ENCODE measurements around the gene OR2Z1. TPM values are rescaled to one million over a fixed set of nuclear protein-coding genes. Genes with fewer than 3 reads are reported as not detected.
"Not testable (repeated sequence)": the region's sequence is repeated elsewhere in the genome, so short reads cannot be mapped to it uniquely, and the experiment has no call there.

Gene OR2Z1
- polyA plus RNA-seq, 1 experiment: not detected

GRCh38 chr19:8703223-8703622, 18.2 kb upstream of the OR2Z1 start:
- ChIA-PET POLR2A (no interaction called here), CTCF (no interaction called here)
- no peak for TF ChIP-seq CTCF (IDR thresholded peaks at IDR 0.05; ENCODE audit: insufficient read depth, low read depth, low read length)
- H3K27me3 ChIP-seq (ENCODE audit: control insufficient read depth, insufficient read depth, low read length): no peaks in the 10 kb centered on the region
- DNase-seq (ENCODE audit: low read depth): no peak
- no peak overlapping the region for H3K4me3 ChIP-seq (ENCODE audit: low read depth, low read length)
- no peaks in the 10 kb centered on the region for H3K36me3 ChIP-seq (ENCODE audit: control insufficient read depth, insufficient read depth, low read length)

GRCh38 chr19:8705304-8705703, 16.1 kb upstream of the OR2Z1 start:
- H3K27me3 ChIP-seq (ENCODE audit: control insufficient read depth, insufficient read depth, low read length); CTCF ChIA-PET; H3K4me3 ChIP-seq (ENCODE audit: low read depth, low read length); POLR2A ChIA-PET; H3K36me3 ChIP-seq (ENCODE audit: control insufficient read depth, insufficient read depth, low read length); DNase-seq (ENCODE audit: low read depth): not testable (repeated sequence)

GRCh38 chr19:8705742-8706141, 15.7 kb upstream of the OR2Z1 start:
- POLR2A ChIA-PET: no interaction called here
- Histone ChIP-seq H3K36me3 (ENCODE audit: control insufficient read depth, insufficient read depth, low read length) (no peaks in the 10 kb centered on the region), H3K4me3 (ENCODE audit: low read depth, low read length) (no peak overlapping the region), H3K27me3 (ENCODE audit: control insufficient read depth, insufficient read depth, low read length) (no peaks in the 10 kb centered on the region)
- CTCF ChIA-PET: no interaction called here
- no peak for DNase-seq (ENCODE audit: low read depth)
- no peak for TF ChIP-seq CTCF (IDR thresholded peaks at IDR 0.05; ENCODE audit: insufficient read depth, low read depth, low read length)

- DNase-seq (ENCODE audit: low read depth); H3K36me3 ChIP-seq (ENCODE audit: control insufficient read depth, insufficient read depth, low read length); H3K4me3 ChIP-seq (ENCODE audit: low read depth, low read length); POLR2A ChIA-PET; CTCF ChIA-PET; H3K27me3 ChIP-seq (ENCODE audit: control insufficient read depth, insufficient read depth, low read length): not testable (repeated sequence)
Measured at GRCh38 chr19:8710337-8710736, 11.1 kb upstream of the OR2Z1 start.

- Histone ChIP-seq H3K27me3 (ENCODE audit: control insufficient read depth, insufficient read depth, low read length) (no peaks in the 10 kb centered on the region), H3K4me3 (ENCODE audit: low read depth, low read length) (no peak overlapping the region), H3K36me3 (ENCODE audit: control insufficient read depth, insufficient read depth, low read length) (no peaks in the 10 kb centered on the region)
- TF ChIP-seq CTCF (IDR thresholded peaks at IDR 0.05; ENCODE audit: insufficient read depth, low read depth, low read length): no peak
- POLR2A ChIA-PET: no interaction called here
- CTCF ChIA-PET: no interaction called here
- no peak for DNase-seq (ENCODE audit: low read depth)
Measured at GRCh38 chr19:8722032-8722431, 598 bp downstream of the OR2Z1 start.

- CTCF ChIA-PET: no interaction called here
- Histone ChIP-seq H3K27me3 (ENCODE audit: control insufficient read depth, insufficient read depth, low read length) (no peaks in the 10 kb centered on the region), H3K4me3 (ENCODE audit: low read depth, low read length) (no peak overlapping the region), H3K36me3 (ENCODE audit: control insufficient read depth, insufficient read depth, low read length) (no peaks in the 10 kb centered on the region)
- no peak for DNase-seq (ENCODE audit: low read depth)
- POLR2A ChIA-PET: no interaction called here
- no peak for TF ChIP-seq CTCF (IDR thresholded peaks at IDR 0.05; ENCODE audit: insufficient read depth, low read depth, low read length)
Measured at GRCh38 chr19:8724276-8724675, 2.8 kb downstream of the OR2Z1 start.
